GM12874 (cell line): Measurements from ENCODE around the gene FNIP1.

Experiments used
- TF ChIP-seq, protein P1 (sequence below): IDR thresholded peaks from 2 replicates; pipeline ENCODE4 v1.5.1; 2011; ENCODE audit warnings: low read depth, mild to moderate bottlenecking, control low read depth, low read length, moderate library complexity; ENCODE audit not compliant: insufficient read depth

Gene FNIP1

DNA sequence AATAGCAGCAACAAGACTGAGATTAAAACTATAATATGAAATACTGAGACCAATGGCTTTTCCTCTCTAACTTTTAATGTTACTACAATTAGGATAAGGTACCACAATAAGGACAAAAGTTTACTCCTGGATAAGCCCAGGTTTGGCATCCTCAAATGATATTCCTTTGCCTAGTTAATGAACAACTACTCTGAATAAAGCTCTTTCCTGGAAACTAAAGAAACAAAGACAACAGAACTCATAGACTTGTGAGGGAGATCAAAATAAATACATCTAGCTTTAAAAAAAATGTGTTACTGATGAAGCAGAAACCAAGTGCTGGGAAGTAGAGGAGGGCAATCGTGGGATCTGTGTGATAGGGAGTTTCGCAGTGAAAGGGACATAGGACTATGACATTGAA, 142.5 kb downstream of the FNIP1 start:
- TF ChIP-seq, protein P1, sequence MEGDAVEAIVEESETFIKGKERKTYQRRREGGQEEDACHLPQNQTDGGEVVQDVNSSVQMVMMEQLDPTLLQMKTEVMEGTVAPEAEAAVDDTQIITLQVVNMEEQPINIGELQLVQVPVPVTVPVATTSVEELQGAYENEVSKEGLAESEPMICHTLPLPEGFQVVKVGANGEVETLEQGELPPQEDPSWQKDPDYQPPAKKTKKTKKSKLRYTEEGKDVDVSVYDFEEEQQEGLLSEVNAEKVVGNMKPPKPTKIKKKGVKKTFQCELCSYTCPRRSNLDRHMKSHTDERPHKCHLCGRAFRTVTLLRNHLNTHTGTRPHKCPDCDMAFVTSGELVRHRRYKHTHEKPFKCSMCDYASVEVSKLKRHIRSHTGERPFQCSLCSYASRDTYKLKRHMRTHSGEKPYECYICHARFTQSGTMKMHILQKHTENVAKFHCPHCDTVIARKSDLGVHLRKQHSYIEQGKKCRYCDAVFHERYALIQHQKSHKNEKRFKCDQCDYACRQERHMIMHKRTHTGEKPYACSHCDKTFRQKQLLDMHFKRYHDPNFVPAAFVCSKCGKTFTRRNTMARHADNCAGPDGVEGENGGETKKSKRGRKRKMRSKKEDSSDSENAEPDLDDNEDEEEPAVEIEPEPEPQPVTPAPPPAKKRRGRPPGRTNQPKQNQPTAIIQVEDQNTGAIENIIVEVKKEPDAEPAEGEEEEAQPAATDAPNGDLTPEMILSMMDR, result no peak

DNA sequence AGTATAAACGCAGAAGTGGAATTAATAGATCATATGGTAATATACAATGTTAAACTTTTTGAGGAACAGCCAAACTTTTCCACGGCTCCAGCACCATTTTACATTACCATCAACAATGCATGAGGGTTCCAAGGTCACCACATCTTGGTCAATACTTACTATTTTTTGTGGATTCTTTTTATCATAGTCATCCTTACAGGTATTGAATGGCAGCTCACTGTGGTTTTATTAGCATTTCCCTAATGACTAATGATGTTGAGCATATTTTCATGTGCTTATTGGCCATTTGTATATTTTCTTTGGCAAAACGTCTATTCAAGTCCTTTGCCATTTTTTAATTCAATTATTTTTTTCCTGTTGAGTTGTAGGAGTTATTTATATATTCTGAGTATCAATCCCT, 147.7 kb downstream of the FNIP1 start:
- TF ChIP-seq, protein P1, result no peak

DNA sequence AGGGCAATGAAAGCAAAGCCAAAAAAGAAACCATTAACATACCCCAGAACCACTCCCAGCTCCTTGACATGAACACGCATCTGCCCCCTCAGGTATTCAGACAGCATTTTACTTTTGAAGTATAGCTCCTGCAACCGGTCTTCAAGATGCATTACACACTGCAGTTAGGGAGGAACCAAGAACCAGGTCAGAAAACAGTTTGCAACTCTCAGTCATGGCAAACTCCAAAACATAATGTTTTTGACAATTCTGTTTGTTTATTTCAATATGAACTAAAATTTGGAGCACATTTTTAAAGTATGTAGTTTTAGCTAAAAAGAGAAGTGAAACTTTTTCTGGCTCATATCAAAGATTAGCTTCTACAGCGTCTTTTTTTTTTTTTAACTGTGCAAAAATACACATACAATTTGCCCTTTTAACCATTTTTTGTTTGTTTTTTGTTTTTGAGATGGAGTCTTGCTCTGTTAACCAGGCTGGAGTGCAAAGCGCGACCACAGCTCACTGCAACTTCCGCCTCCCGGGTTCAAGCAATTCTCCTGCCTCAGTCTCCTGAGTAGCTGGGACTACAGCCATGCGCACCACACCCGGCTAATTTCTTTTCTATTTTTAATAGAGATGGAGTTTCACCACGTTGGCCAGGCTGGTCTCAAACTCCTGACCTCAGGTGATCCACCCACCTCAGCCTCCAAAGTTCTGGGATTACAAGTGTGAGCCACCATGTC, 149.6 kb downstream of the FNIP1 start:
- TF ChIP-seq, protein P1, result 0 out of 2 replicates have a peak, but pooled peaks have one; percentile 6

DNA sequence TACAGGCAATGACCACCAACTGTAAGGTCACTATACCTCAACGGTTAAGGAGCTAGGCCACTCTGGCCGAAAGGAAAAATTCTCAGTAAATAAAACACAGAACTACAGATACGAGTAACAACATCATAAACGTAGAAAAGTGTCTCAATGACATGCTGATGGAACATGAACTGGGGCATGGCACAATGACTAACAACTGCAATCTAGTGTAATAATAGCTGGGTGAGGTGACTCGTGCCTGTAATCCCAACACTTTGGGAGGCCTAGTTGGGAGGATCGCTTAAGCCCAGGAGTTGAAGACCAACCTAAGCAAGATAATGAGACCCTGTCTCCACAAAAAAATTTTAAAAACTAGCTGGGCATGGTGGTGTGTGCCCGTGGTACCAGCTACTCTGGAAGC, 152.0 kb downstream of the FNIP1 start:
- TF ChIP-seq, protein P1, result no peak

DNA sequence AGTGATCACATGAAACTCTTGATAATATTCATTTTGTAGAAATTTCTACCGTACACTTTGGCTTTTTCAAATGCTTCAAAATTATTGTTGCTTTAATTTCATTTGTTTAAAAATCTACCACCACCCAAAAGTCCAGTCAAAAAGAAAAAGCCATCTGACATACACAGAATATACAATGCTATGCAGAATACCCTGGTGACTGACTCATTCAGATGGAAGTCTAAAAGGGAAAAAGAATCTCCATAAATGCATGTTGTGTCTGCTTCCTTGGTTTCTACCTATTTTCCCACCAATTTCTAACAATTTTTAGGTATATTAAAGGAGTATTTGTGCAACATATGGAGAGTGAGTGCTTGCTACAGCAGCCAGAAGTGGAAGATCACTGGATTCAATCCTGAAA, 152.4 kb downstream of the FNIP1 start:
- TF ChIP-seq, protein P1, result no peak

DNA sequence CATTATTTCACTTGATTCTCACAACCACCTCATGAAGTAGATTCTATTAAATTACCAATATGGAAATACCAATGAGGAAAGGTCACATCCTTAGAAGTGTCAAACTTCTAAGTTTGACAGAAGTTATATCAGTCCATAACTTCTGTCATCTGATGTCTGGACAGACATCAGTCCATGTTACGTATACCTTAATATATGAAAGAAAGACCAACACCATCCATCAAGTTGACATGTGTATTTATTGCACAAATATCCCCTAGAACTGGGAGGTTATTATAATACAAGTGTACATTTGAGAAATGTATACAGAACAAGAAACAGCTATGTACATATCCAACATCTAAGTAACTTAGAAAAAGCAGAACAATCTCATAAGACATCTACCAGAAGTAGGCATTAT, 155.3 kb downstream of the FNIP1 start:
- TF ChIP-seq, protein P1, result no peak

DNA sequence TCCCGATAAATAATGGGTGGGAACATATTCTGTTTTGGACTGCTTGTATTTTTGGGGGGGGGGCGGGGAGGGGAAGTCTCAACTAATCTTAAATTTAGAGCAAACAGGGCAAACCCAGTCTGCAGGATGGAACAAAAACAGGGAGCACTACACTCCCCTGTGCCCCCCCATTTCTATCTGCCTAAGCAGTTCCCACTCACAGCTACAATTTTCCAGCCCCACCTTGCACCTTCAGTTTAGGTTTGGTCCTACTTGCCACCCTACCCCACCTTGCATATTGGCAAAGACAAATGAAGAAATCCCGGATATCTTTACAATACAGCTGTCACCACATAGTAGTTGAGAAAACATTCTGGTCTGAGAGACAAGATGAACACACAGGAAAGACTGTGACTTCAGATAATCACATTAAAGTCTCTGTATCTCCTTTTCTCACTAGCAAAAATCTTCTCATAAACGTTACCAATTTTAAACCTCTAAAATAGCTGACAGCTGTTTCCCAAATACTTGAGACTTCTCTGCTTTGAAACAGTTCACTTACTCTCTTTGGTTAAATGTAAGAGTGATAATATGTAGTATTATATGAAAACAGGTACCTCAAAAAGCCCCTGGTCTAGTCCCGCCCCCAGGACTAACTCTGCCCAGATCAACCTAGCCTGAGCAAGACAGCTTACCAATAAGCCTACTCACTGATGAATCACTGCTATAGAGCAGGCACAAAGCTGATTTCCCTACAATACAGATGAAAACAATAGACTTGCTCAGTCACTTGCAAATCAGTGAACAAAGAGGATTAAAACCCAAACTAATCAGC, 156.6 kb downstream of the FNIP1 start:
- TF ChIP-seq, protein P1, result no peak
